Uterus (tissue), 2 donors: ENCODE results near the gene ALAS1.

Experiments
- POLR2A ChIP-seq, 2 donors: fragments of 450-650 bp; IDR thresholded peaks; one replicate each; pipeline ENCODE4 v1.6.1; 2016; ENCODE audit warnings: antibody characterized with exemption in 2 of 2, mild to moderate bottlenecking in 1 of 2, moderate library complexity in 1 of 2
- TF ChIP-seq, protein P1 (sequence below), 4 experiments: fragments of 200-600 bp in 2 of 4; fragments of 450-650 bp in 2 of 4; sonication (generic) in 2 of 4; IDR thresholded peaks; one replicate each; pipeline ENCODE4 v1.5.1; 2016 to 2019; ENCODE audit warnings: antibody characterized with exemption in 4 of 4, mild to moderate bottlenecking in 2 of 4, moderate library complexity in 1 of 4

DNA sequence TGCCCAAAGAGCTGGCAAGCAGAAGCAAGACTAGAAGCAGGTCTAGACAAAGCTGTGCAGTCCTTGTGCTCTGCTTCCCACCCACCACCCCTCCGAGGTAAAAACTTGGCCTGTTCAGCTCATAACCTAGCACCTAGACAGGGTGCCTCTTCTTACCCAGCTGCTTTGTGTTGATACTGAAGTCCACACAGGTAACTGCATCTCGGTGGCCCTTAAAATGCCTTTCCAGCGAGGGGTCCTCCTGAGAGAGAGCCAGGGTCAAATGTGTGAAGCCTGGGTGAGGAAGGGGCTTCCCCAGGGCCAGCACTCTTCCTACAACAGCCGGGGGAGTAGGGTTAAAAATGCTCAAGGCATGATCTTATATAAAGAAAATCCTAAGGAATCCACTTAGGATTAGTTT lies 47.1 kb upstream of the ALAS1 start:
- TF ChIP-seq, protein P1, sequence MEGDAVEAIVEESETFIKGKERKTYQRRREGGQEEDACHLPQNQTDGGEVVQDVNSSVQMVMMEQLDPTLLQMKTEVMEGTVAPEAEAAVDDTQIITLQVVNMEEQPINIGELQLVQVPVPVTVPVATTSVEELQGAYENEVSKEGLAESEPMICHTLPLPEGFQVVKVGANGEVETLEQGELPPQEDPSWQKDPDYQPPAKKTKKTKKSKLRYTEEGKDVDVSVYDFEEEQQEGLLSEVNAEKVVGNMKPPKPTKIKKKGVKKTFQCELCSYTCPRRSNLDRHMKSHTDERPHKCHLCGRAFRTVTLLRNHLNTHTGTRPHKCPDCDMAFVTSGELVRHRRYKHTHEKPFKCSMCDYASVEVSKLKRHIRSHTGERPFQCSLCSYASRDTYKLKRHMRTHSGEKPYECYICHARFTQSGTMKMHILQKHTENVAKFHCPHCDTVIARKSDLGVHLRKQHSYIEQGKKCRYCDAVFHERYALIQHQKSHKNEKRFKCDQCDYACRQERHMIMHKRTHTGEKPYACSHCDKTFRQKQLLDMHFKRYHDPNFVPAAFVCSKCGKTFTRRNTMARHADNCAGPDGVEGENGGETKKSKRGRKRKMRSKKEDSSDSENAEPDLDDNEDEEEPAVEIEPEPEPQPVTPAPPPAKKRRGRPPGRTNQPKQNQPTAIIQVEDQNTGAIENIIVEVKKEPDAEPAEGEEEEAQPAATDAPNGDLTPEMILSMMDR (IDR thresholded peaks at IDR 0.05), result no peak
- no peak for TF ChIP-seq POLR2A (IDR thresholded peaks at IDR 0.05)
